Lower leg skin (tissue), 4 donors: ENCODE data around the gene PPP1R14C. TPM values are rescaled to one million over a fixed set of nuclear protein-coding genes. Genes with fewer than 3 reads are reported as not detected.

Experiments
- DNase-seq, 2 donors: peaks; one replicate each; pipeline ENCODE4 v3.0.0-alpha.2; 2019; ENCODE audit warnings: low spot score in 2 of 2
- H3K4me3 ChIP-seq: fragments of 200-600 bp; sonication (generic); 2 replicates; pipeline ENCODE4 v1.5.1; 2017; ENCODE audit warnings: mild to moderate bottlenecking, low read depth; ENCODE audit not compliant: poor library complexity, severe bottlenecking
- CTCF ChIP-seq, 3 donors: fragments of 450-650 bp; IDR thresholded peaks; one replicate each; pipeline ENCODE4 v1.5.1; 2016; ENCODE audit warnings: antibody characterized with exemption in 3 of 3, mild to moderate bottlenecking in 3 of 3, moderate library complexity in 2 of 3
- POLR2A ChIP-seq, 2 donors: fragments of 450-650 bp; IDR thresholded peaks; one replicate each; pipeline ENCODE4 v1.6.1; 2016 to 2017; ENCODE audit warnings: antibody characterized with exemption in 2 of 2, mild to moderate bottlenecking in 1 of 2, moderate library complexity in 1 of 2
- WGBS, 2 donors: methylation state at CpG; one replicate each; pipeline ENCODE4 v1.1.5; 2018; 5-methylcytosine and 5-hydroxymethylcytosine counted together
- intact Hi-C: fragments of 100-400 bp; cut with DNase I; formaldehyde crosslinking; loops from one replicate; pipeline ENCODE4 v1.15.0; 2023; ENCODE audit warnings: low total_unique reads
- total RNA-seq, 4 donors: library from RNA; depleted of rRNA; stranded (reverse); fragments of >200 nt; gene quantifications; one replicate each; pipeline ENCODE4 v1.1.0, GENCODE V29; 2016

Gene PPP1R14C
- total RNA-seq, 4 donors from 2014 or later: 116 to 145 (median 127) TPM

- WGBS, 2 donors: 41 to 47% methylated on average over 10 of the region's 10 CpGs
Observed at GRCh38 chr6:150212778-150213177, 69.9 kb downstream of the PPP1R14C start.

GRCh38 chr6:150213301-150213700 lies 70.5 kb downstream of the PPP1R14C start:
- WGBS, 2 donors: 12 to 21% methylated on average over 1 of the region's 1 CpG
- no peak overlapping the region for H3K4me3 ChIP-seq
- TF ChIP-seq POLR2A (IDR thresholded peaks at IDR 0.05): no peak
- TF ChIP-seq CTCF (IDR thresholded peaks at IDR 0.05): no peak
- intact Hi-C loops: no loop called here
- DNase-seq: no peak

More at GRCh38 chr6:150212778-150213177, 69.9 kb downstream of the PPP1R14C start:
- DNase-seq: no peak
- intact Hi-C loops: no loop called here
- no peak overlapping the region for H3K4me3 ChIP-seq
- TF ChIP-seq POLR2A (IDR thresholded peaks at IDR 0.05) (no peak), CTCF (IDR thresholded peaks at IDR 0.05) (no peak)

GRCh38 chr6:150214310-150214709 lies 71.5 kb downstream of the PPP1R14C start:
- H3K4me3 ChIP-seq: no peak overlapping the region
- intact Hi-C loops: no loop called here
- DNase-seq: no peak
- TF ChIP-seq POLR2A (IDR thresholded peaks at IDR 0.05): no peak
- TF ChIP-seq CTCF (IDR thresholded peaks at IDR 0.05): no peak

DNA sequence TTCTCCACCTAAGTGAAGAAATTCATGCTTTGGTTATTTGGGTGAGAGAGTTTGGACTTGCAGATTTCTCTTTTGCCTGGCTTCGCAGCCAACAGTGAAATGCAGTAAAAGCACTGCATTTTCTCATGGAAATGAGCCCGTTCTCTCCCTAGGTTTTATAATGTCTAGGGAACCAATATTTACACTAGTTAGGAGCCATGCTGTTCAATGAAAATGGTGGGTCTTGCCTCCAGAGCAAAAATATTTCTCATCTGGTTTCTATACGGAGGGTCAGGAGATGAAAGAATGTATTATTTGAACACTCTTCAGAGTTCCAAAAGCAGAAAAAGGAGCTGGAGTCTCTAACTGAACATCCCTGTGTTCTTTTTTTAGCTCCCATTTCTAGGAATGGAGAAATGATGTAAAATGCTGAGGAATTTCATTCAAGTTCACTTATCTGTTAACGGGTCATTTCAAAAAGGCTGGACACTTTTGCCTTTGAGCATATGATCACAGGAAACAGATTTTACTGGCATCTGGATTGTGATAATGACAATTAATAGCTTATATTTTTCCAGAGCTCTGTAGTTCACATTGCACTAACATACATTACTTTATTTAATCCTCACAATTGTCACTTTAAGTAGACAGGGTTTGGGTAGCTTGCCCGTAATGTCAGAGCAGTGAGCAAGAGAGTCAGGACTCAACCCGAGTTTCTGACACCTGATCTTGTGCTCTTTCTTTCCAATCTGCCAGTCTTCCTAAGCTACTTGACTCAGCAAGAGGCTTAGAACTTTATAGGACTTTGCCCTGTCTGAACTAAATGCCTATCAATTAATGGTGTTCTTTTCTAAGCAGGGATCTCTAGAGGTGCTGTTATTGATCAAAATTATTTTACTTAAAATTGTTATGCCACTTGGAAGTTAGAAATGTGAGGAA lies 78.0 kb downstream of the PPP1R14C start:
- no peak overlapping the region for H3K4me3 ChIP-seq
- intact Hi-C loops: no loop called here
- no peak for DNase-seq
- no peak for TF ChIP-seq CTCF (IDR thresholded peaks at IDR 0.05)
- TF ChIP-seq POLR2A (IDR thresholded peaks at IDR 0.05): no peak
- 61 to 68% methylated on average over 6 of the region's 6 CpGs for whole genome bisulfite sequencing, 2 donors

- WGBS, 2 donors: 89 to 94% methylated on average over 3 of the region's 3 CpGs
- H3K4me3 ChIP-seq: no peak overlapping the region
- intact Hi-C loops: no loop called here
- TF ChIP-seq CTCF (IDR thresholded peaks at IDR 0.05) (no peak), POLR2A (IDR thresholded peaks at IDR 0.05) (no peak)
- DNase-seq: no peak
Observed at GRCh38 chr6:150224820-150225219, 82.0 kb downstream of the PPP1R14C start.
